ENCODE measurements around the gene CD4.

The CD4 gene

GRCh38 chr12:6833189-6833890 lies 44.0 kb downstream of the CD4 start:
- in situ Hi-C loops (cut with MboI; ENCODE audit: low sequenced_read_pairs, unreplicated experiment), result no loop called here
- TF ChIP-seq CTCF (IDR thresholded peaks at IDR 0.05; ENCODE audit: borderline replicate concordance, control extremely low read depth, extremely low read depth, insufficient read depth, missing control alignments), result no peak
- DNase-seq (ENCODE audit: low spot score), result no peak

- DNase-seq (ENCODE audit: low spot score), result no peak
- TF ChIP-seq CTCF (IDR thresholded peaks at IDR 0.05; ENCODE audit: borderline replicate concordance, control extremely low read depth, extremely low read depth, insufficient read depth, missing control alignments), result no peak
- in situ Hi-C loops (cut with MboI; ENCODE audit: low sequenced_read_pairs, unreplicated experiment), result no loop called here
Observed at GRCh38 chr12:6834254-6834653, 44.9 kb downstream of the CD4 start.

- DNase-seq (ENCODE audit: low spot score), result no peak
- no peak for TF ChIP-seq CTCF (IDR thresholded peaks at IDR 0.05; ENCODE audit: borderline replicate concordance, control extremely low read depth, extremely low read depth, insufficient read depth, missing control alignments)
- in situ Hi-C loops (cut with MboI; ENCODE audit: low sequenced_read_pairs, unreplicated experiment), result no loop called here
Observed at GRCh38 chr12:6834873-6835272, 45.5 kb downstream of the CD4 start.

- no peak for TF ChIP-seq CTCF (IDR thresholded peaks at IDR 0.05; ENCODE audit: borderline replicate concordance, control extremely low read depth, extremely low read depth, insufficient read depth, missing control alignments)
- in situ Hi-C loops (cut with MboI; ENCODE audit: low sequenced_read_pairs, unreplicated experiment), result no loop called here
- no peak for DNase-seq (ENCODE audit: low spot score)
Observed at GRCh38 chr12:6836851-6837250, 47.5 kb downstream of the CD4 start.

- DNase-seq (ENCODE audit: low spot score), result no peak
- no peak for TF ChIP-seq CTCF (IDR thresholded peaks at IDR 0.05; ENCODE audit: borderline replicate concordance, control extremely low read depth, extremely low read depth, insufficient read depth, missing control alignments)
- in situ Hi-C loops (cut with MboI; ENCODE audit: low sequenced_read_pairs, unreplicated experiment), result no loop called here
Observed at GRCh38 chr12:6837370-6838060, 48.2 kb downstream of the CD4 start.

GRCh38 chr12:6838854-6839253 lies 49.5 kb downstream of the CD4 start:
- in situ Hi-C loops (cut with MboI; ENCODE audit: low sequenced_read_pairs, unreplicated experiment), result no loop called here
- no peak for TF ChIP-seq CTCF (IDR thresholded peaks at IDR 0.05; ENCODE audit: borderline replicate concordance, control extremely low read depth, extremely low read depth, insufficient read depth, missing control alignments)
- DNase-seq (ENCODE audit: low spot score), result no peak

Data from GM13976 (cell line).